GM18507 (cell line): ENCODE results near the gene SIGLEC15.
"Not testable (repeated sequence)": the region's sequence is repeated elsewhere in the genome, so short reads cannot be mapped to it uniquely, and the experiment has no call there.

Experiments
- DNase-seq: peaks from one replicate; pipeline ENCODE4 v3.0.0; 2011; ENCODE audit warnings: low read depth; ENCODE audit not compliant: insufficient read length; ENCODE audit errors: extremely low spot score
- FAIRE-seq: peaks from 2 replicates; lab custom pipeline; 2011; peaks lifted over from hg19 to GRCh38; lab: Jason Lieb, UNC

Gene SIGLEC15

GRCh38 chr18:45841060-45841764, 15.7 kb downstream of the SIGLEC15 start:
- DNase-seq (no peak), FAIRE-seq (no peak)

- FAIRE-seq (no peak), DNase-seq (no peak)
Observed at GRCh38 chr18:45841765-45842442, 16.4 kb downstream of the SIGLEC15 start.

- FAIRE-seq, result no peak
- DNase-seq, result no peak
Observed at GRCh38 chr18:45843019-45843418, 17.5 kb downstream of the SIGLEC15 start.

- DNase-seq, result no peak
- no peak for FAIRE-seq
Observed at GRCh38 chr18:45844938-45845337, 19.5 kb downstream of the SIGLEC15 start.

- no peak for FAIRE-seq
- no peak for DNase-seq
Observed at GRCh38 chr18:45845410-45845809, 19.9 kb downstream of the SIGLEC15 start.

GRCh38 chr18:45847119-45847518, 21.6 kb downstream of the SIGLEC15 start:
- FAIRE-seq (no peak), DNase-seq (no peak)

GRCh38 chr18:45848643-45849042, 23.2 kb downstream of the SIGLEC15 start:
- not testable (repeated sequence) for DNase-seq, FAIRE-seq

- DNase-seq (no peak), FAIRE-seq (no peak)
Observed at GRCh38 chr18:45849529-45849928, 24.1 kb downstream of the SIGLEC15 start.

- FAIRE-seq, result no peak
- no peak for DNase-seq
Observed at GRCh38 chr18:45850021-45850420, 24.5 kb downstream of the SIGLEC15 start.

GRCh38 chr18:45851161-45851925, 25.9 kb downstream of the SIGLEC15 start:
- DNase-seq (no peak), FAIRE-seq (no peak)

- DNase-seq (no peak), FAIRE-seq (no peak)
Observed at GRCh38 chr18:45852631-45853030, 27.2 kb downstream of the SIGLEC15 start.

GRCh38 chr18:45854036-45854586, 28.6 kb downstream of the SIGLEC15 start:
- DNase-seq (no peak), FAIRE-seq (no peak)

GRCh38 chr18:45856531-45856930, 31.1 kb downstream of the SIGLEC15 start:
- no peak for FAIRE-seq
- DNase-seq, result no peak

- DNase-seq (no peak), FAIRE-seq (no peak)
Observed at GRCh38 chr18:45859334-45859733, 33.9 kb downstream of the SIGLEC15 start.

GRCh38 chr18:45860492-45860891, 35.0 kb downstream of the SIGLEC15 start:
- DNase-seq (no peak), FAIRE-seq (no peak)

- DNase-seq (no peak), FAIRE-seq (no peak)
Observed at GRCh38 chr18:45860971-45861370, 35.5 kb downstream of the SIGLEC15 start.

- FAIRE-seq (no peak), DNase-seq (no peak)
Observed at GRCh38 chr18:45861926-45862325, 36.5 kb downstream of the SIGLEC15 start.

GRCh38 chr18:45863469-45863868, 38.0 kb downstream of the SIGLEC15 start:
- DNase-seq, result no peak
- no peak for FAIRE-seq

GRCh38 chr18:45864081-45864480, 38.6 kb downstream of the SIGLEC15 start:
- DNase-seq (no peak), FAIRE-seq (no peak)

GRCh38 chr18:45865466-45865865, 40.0 kb downstream of the SIGLEC15 start:
- FAIRE-seq, result no peak
- no peak for DNase-seq
